ENCODE measurements around the gene CCDC158.
"Not testable (repeated sequence)": the region's sequence is repeated elsewhere in the genome, so short reads cannot be mapped to it uniquely, and the experiment has no call there.

CCDC158 gene

DNA sequence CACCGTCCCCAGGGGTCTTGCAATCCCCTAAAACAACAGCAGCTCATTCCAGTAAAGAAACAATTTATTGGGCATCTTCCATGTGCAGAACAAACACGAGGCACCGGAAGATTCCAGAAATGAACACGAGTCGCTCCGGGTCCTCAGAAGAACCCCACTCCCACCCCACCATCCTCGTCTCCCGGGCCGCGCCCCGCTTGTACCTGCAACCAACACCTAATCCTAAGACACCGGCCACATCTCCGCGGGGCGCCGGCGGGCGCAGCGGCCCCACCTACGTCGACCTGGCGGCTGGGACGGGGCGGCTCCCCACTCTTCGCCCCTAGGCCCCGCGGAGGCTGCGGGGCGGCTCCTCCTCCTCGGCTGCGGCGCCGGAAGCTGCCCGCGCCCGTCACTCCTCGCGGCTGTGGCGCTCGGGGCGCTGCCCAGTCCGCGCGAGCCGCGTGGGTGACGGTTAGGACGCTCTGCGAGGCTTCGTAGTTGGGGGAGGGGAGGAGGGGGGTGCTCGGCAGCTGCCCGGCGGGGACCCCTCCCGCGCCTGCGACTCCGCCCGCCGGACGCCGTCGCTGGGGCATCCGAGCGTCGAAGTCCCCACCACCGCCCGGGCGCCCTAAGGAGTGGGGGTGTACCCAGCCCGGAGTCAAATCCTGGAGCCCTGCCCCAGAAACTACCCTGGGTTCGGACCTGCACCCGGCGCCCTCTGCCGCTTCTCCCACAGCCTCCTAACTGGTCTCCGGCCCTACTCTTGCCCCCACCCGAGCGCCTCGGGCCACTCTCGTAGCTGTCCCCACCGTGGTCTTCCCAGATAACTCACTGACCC, at the start of gene CCDC158:
CCDC158 (minus strand) TSS at position 380 of the 820 bp plus-strand sequence. CDS start 17,934 bp downstream, outside the sequence.
- DNase-seq = peak; percentile 80

GRCh38 chr4:76470532-76470931, 49.6 kb upstream of the CCDC158 start:
- DNase-seq = no peak

DNA sequence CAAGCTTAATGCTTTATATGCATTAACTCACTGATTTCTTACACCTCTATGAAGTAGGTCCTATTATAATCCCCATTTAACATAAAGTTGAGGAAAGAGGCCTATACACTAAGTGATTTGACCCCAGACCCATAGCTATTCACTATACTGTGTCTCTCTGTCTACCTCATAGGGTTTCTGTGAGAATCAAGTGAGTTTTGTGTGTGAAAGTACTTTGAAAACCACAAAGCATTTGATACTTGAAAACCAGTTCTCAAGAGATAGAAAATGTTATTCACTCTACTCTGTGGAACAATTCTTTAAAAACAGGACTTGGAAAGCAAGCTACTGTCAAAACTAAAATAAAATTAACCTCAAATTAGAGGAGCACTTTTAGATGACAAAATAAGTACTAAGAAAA, 49.1 kb upstream of the CCDC158 start:
- no peak for DNase-seq

GRCh38 chr4:76463568-76463967, 42.6 kb upstream of the CCDC158 start:
- no peak for DNase-seq

- DNase-seq = peak; percentile 90
Observed at GRCh38 chr4:76459291-76459723, 38.4 kb upstream of the CCDC158 start.

DNA sequence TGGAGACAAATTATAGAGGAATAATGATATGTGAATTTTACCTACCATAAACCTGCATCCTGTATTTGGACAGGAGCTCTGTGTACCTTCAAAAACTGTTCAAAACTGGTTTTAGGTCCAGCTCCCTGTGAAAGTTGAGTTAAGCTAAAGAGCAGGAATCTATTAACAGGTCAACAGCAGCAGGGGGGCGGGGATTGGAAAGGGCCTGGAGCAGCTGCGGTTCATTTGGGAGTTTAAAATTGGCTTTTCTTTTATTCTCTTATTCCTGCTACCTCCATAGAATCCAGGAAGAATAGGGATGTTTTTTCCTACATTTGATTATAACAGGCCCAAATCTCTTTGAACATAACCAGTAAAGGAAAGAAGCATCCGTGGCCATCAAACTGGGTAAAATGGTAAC, 37.9 kb upstream of the CCDC158 start:
- DNase-seq = peak; percentile 80

- no peak for DNase-seq
Observed at GRCh38 chr4:76458297-76458696, 37.4 kb upstream of the CCDC158 start.

DNA sequence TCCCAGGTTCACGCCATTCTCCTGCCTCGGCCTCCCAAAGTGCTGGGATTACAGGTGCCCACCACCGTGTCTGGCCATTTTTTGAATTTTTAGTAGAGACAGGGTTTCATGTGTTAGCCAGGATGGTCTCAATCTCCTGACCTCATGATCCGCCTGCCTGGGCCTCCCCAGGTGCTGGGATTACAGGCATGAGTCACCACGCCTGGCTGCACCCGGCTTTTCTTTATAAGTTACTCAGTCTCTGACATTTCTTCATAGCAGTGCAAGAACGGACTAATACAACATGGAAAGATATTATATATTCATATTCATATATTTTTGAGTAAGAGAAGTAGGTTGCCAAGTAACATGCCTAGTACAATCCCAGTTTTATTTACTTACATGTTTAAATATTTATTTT, 36.9 kb upstream of the CCDC158 start:
- DNase-seq = no peak

GRCh38 chr4:76454073-76454472, 33.1 kb upstream of the CCDC158 start:
- DNase-seq = not testable (repeated sequence)

- no peak for DNase-seq
Observed at GRCh38 chr4:76453232-76453631, 32.3 kb upstream of the CCDC158 start.

DNA sequence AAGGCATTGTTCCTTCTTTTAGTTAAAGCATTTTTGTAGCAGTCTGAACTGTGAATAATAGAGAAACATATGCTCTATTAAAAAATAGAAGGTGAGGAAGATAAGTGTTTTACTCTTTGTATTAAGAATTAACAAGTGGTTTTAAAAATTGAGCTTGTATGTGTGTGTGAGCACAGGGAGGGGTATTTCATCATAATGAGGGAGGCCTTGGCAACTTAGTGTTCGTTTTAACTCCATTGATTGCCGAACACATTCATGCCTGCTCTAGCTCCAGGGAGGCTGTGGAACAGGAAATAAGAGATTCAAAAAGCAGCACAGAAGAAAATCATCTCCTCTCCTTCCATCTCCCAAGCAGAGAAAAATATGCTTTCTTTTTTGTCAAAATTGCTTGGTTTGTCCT, 28.9 kb upstream of the CCDC158 start:
- DNase-seq = peak; percentile 58

DNA sequence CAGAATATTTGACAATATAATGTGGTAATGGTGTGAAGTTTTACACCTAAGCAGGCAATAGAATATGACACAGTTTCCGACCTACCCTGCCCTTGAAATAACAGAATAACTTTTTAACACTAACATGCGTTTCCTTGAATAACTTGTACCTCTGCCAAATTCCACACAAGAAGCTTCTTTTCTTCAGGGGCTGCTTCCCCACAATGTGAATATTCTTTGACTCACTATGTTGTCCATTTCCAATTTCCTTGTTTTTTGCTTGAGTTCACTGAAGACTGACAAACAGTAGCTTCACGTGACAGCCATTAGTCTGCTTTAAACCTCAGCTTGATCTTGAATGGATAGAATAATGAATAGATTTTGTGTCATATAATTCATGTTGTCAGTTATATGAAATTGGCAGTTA, 28.4 kb upstream of the CCDC158 start:
- peak; percentile 50 for DNase-seq

DNA sequence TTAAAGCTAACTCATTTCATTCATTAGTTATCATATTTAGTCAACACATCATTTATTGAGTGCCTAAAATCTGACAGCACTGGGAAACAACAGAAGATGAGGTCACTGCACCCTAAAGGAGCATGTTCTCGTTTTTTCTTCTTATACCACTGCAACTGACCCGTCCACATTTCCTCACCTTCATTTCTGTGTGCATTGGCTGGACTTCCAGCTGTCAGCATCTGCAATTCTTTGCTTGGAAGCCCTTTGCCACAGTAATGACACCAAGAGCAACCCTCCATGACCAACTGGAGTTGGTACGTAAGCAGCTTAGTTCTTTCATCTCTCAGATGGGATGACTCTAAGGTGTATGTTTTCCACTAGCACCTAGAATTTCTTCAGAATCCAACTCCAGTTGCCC, 27.3 kb upstream of the CCDC158 start:
- no peak for DNase-seq

DNA sequence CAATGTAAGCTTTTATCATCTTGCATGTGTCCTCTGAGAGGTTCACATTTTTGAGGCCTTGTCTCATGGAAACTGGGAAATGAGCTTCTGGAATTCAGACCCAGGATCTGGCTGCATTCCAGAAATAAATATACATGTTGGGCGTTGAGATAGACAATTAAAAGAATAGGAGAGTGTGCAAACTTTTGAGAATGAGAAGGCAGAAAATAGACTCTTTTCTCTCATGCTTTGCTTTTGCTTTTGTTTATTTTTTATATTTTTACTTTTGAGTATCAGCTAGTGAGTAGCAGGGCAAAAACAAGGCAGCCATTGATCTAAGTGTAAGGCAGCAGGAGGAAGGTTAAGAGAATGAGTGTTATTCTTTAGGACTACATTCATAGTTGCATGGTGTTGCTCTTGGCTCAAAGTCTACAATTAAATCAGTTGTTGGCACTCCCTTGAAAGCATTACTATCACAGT, 26.5 kb upstream of the CCDC158 start:
- DNase-seq = no peak

DNA sequence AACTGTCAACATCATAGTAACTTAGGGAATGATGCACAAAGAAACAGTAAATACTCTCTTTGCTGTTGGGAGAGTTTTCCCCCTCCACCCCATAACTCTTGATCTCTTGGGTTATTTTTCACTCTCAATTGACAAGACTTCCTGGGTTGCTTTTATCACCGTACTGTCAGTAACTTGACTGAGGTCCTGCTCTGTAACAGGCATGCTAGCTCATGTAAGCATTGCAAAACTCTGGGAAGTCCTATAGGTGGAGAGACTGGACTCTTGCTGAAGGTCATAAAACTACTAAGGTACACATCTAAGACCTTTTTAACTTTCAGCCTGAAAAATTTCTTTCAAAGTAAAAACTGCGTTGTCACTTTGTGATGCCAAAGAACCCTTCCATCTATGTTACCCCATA, 25.0 kb upstream of the CCDC158 start:
- DNase-seq = no peak

- no peak for DNase-seq
Observed at GRCh38 chr4:76443376-76443775, 22.4 kb upstream of the CCDC158 start.

- no peak for DNase-seq
Observed at GRCh38 chr4:76442807-76443206, 21.9 kb upstream of the CCDC158 start.

DNA sequence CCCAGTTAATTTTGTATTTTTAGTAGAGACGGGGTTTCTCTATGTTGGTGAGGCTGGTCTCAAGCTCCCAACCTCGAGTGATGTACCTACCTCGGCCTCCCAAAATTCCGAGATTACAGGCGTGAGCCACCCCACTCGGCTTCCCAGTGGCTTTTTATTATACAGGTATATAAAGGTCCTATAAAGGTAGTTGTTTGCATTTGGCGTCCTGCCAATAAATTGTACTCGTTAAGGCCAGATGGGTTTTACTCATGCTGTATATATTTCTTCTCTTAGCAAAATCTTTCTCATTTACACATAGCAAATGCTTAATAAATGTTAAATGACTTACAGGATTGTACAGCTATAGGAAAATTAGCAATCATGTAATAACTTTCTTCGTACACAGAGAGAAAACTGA, 20.9 kb upstream of the CCDC158 start:
- DNase-seq = no peak

DNA sequence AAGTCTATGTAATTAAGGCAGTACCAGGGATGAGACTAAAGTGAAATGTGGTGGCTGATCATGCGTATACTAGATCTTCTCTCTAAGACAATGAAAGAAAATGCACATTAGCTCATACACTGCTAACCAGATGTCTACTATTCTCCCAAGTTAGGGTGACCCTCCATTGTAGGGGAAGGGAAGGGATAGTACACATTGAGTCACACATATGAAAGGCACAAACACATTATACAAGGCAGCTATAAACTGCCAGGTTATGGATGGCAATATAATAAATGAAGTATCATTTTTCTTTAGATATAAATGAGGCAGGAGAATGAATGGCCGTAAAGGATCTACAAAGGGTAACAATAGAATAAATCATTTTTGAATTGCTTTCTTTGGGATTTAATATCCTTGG, 18.6 kb upstream of the CCDC158 start:
- DNase-seq = no peak

DNA sequence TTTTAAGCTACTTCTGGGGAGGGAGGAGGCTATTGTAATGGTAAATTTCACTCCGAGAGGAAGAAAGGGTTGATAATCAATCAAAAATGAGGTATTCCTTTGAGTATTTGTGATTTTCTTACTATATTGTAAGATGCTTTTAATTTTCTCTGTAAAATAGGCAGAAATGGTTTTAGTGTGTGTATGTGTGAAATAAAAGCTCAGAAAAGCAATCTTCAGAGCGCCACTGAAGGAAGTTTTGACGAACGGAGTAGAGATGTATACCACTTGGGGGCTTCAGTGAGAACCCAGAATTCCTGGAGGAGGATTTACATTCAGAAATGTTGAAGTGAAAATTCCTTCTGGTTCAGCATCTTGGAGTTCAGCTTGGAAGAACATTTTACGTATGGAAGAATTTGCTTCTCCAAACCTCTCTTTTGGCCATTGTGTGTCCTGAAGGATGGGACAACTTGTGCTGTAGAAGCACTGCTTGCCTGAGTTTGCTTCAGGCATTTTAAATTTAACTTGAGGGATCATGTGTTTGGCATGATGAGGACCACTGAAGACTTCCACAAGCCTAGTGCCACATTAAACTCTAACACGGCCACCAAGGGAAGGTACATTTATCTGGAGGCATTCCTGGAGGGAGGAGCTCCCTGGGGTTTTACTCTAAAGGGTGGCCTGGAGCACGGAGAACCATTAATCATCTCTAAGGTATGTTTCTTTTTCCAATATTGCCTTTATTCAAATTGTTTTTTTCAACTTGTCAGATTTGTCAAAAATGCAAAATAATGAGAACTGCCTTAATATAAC, 14.8 kb upstream of the CCDC158 start:
- DNase-seq = peak; percentile 69

- DNase-seq = peak; percentile 78
Observed at GRCh38 chr4:76434901-76435527, 14.1 kb upstream of the CCDC158 start, which contains the start of gene SHROOM3. Gene SHROOM3 (plus strand): TSS chr4:76435229. CDS start chr4:76436053, 824 bp downstream.

DNA sequence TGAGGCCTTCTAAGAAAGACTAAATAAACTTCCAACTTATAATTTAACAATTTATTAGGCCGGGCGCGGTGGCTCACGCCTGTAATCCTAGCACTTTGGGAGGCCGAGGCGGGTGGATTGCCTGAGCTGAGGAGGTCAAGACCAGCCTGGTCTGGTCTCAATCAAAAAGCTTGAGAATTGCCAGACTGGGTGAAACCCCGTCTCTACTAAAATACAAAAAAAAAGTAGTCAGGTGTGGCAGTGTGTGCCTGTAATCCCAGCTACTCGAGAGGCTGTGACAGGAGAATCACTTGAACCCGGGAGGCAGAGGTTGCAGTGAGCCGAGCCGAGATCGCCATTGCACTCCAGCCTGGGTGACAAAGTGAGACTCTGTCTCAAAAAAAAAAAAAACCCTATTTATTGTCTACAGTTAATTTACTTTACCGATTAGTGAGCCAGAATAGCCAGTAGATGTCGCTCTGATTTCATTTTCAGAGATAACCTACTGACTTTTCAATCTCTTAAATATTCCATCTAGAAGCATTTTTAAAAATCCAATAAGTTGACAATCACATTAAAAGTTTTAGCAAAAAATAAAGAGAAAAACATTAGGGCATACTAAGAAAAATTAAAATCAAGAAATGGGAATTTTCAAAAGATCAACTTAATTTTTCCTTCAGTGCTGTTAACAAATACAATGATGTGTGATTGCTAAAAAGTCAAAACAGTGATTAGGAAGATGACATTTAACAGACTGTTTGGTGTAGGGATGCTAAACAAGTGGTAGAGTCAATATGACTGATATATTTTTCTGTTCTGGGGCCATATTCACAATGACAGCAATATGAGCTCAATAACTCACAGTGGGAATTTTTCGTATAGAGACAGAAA, 9.8 kb upstream of the CCDC158 start:
- DNase-seq = peak; percentile 60

Measured in retina (tissue), 1 donor.